ENCODE measurements around the gene GTF2I. TPM values are rescaled to one million over a fixed set of nuclear protein-coding genes. Genes with fewer than 3 reads are reported as not detected.
A peak's percentile ranks its signal among the peaks of the same experiment; 100 is the strongest.
"Not testable (repeated sequence)": the region's sequence is repeated elsewhere in the genome, so short reads cannot be mapped to it uniquely, and the experiment has no call there.

GTF2I gene
- total RNA-seq, 1 donor from 2014 or later: 310 TPM

DNA sequence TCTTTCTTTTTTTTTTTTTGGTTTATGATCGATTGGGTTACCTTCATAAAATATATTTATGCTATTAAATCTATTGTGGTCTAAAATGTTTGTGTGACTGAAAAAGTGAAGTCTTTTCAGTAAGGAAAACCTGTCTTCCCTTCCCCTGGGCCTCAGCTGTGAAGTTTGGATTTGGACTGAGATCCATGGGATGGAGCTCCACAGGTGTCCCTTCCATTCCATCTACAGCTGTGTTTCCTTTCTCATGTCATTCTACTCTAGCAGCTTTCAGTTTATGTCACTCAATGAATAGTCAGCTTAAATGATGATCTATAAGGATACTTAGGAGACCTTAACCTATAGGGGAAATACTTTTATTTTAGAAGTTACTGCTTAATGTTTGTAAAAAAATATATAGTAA is 68.3 kb downstream of the GTF2I start:
- H3K9me3 Mint-ChIP-seq: no peaks in the 10 kb centered on the region
- no peak overlapping the region for H3K9ac ChIP-seq
- peak overlapping the region; percentile 13 for H3K27ac ChIP-seq
- TF ChIP-seq, protein P1, sequence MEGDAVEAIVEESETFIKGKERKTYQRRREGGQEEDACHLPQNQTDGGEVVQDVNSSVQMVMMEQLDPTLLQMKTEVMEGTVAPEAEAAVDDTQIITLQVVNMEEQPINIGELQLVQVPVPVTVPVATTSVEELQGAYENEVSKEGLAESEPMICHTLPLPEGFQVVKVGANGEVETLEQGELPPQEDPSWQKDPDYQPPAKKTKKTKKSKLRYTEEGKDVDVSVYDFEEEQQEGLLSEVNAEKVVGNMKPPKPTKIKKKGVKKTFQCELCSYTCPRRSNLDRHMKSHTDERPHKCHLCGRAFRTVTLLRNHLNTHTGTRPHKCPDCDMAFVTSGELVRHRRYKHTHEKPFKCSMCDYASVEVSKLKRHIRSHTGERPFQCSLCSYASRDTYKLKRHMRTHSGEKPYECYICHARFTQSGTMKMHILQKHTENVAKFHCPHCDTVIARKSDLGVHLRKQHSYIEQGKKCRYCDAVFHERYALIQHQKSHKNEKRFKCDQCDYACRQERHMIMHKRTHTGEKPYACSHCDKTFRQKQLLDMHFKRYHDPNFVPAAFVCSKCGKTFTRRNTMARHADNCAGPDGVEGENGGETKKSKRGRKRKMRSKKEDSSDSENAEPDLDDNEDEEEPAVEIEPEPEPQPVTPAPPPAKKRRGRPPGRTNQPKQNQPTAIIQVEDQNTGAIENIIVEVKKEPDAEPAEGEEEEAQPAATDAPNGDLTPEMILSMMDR (IDR thresholded peaks at IDR 0.05): no peak
- no peak for TF ChIP-seq EZH2phosphoT487 (IDR thresholded peaks at IDR 0.05)
- TF ChIP-seq EZH2 (IDR thresholded peaks at IDR 0.05): no peak
- no peaks in the 10 kb centered on the region for H3K9me3 ChIP-seq (ENCODE audit: low read depth)
- H3K4me1 Mint-ChIP-seq: no peaks in the 10 kb centered on the region
- no peak overlapping the region for H3K27ac Mint-ChIP-seq
- no peaks in the 10 kb centered on the region for H3K4me1 ChIP-seq
- H3K79me2 ChIP-seq (ENCODE audit: low read depth): peaks cover 17% of the 10 kb centered on the region
- no peak overlapping the region for H3K4me3 Mint-ChIP-seq
- no peak for DNase-seq (ENCODE audit: low spot score)
- H3K4me3 ChIP-seq: no peak overlapping the region
- H3F3A ChIP-seq (ENCODE audit: low read depth): peaks cover 15% of the 10 kb centered on the region
- no peaks in the 10 kb centered on the region for H3K27me3 Mint-ChIP-seq (ENCODE audit: insufficient read depth, low read depth)
- no peaks in the 10 kb centered on the region for H3K27me3 ChIP-seq
- peaks cover 7% of the 10 kb centered on the region for H3K36me3 ChIP-seq
- H3K36me3 Mint-ChIP-seq: peaks cover 16% of the 10 kb centered on the region
- peaks cover 7% of the 10 kb centered on the region for H4K20me1 ChIP-seq (ENCODE audit: low read depth)
- H3K4me2 ChIP-seq: no peak overlapping the region
- no peak overlapping the region for H2AFZ ChIP-seq (replicated peaks)

DNA sequence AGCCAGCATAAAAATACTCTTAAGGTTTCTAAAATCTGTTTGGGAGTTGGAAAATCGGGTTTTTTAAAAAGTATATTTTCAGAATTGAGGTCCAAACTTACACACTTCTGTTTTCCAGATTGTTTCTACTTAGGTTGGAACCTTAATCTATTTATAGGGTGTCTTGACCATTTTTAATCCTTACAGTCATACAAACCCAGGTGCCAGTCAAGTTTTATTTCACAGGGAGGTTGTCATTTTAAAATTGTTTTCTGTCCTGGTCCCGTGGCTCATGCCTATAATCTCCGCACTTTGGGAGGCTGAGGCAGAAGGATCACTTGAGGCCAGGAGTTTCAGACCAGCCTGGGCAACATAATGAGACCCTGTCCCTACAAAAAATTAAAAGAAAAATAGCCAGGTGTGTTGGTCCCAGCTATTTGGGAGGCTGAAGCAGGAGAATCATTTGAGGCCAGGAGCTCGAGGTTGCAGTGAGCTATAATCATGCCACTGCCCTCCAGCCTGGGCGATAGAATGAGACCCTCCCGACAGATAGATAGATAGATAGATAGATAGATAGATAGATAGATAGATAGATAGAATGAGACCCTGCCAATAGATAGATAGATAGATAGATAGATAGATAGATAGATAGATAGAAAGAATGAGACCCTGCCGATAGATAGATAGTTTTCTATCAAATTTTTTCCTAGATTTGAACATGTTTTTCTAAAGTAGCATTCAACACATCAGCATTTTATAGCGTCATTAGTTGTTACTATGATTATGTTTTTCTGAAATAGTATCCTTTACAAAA is 69.0 kb downstream of the GTF2I start:
- Mint-ChIP-seq H3K9me3 (no peaks in the 10 kb centered on the region), H3K27me3 (ENCODE audit: insufficient read depth, low read depth) (no peaks in the 10 kb centered on the region), H3K36me3 (peaks cover 16% of the 10 kb centered on the region), H3K4me1 (no peaks in the 10 kb centered on the region), H3K4me3 (no peak overlapping the region), H3K27ac (no peak overlapping the region)
- Histone ChIP-seq H3K79me2 (ENCODE audit: low read depth) (peaks cover 14% of the 10 kb centered on the region), H3K4me2 (no peak overlapping the region), H3K4me1 (no peaks in the 10 kb centered on the region), H3K27me3 (no peaks in the 10 kb centered on the region), H3K4me3 (no peak overlapping the region), H3F3A (ENCODE audit: low read depth) (peaks cover 13% of the 10 kb centered on the region), H3K27ac (peak overlapping the region; percentile 13), H3K9me3 (ENCODE audit: low read depth) (no peaks in the 10 kb centered on the region), H3K36me3 (peaks cover 6% of the 10 kb centered on the region), H2AFZ (replicated peaks) (no peak overlapping the region), H4K20me1 (ENCODE audit: low read depth) (peaks cover 7% of the 10 kb centered on the region), H3K9ac (no peak overlapping the region)
- no peak for DNase-seq (ENCODE audit: low spot score)
- TF ChIP-seq EZH2phosphoT487 (IDR thresholded peaks at IDR 0.05): no peak

DNA sequence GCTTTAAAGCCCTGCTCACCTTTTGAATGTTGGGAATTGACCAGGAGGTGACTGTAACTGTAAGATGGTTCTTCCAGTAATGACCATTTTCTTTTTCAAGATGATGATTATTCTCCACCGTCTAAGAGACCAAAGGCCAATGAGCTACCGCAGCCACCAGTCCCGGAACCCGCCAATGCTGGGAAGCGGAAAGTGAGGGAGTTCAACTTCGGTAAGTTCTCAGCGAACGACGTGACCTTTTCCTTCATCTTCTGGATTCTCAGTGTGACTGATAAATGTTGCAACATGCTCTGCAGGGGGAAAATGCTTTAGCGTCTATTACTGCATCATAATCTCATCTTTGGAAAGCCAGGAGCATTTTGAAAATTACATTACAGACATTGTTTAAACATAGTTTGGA is 71.2 kb downstream of the GTF2I start:
- not testable (repeated sequence) for H3K4me1 Mint-ChIP-seq; H3K4me1 ChIP-seq; H3K27me3 ChIP-seq; H3K9me3 ChIP-seq (ENCODE audit: low read depth); H3K27ac ChIP-seq; H3K36me3 ChIP-seq; DNase-seq (ENCODE audit: low spot score); H3K27ac Mint-ChIP-seq; H3K9me3 Mint-ChIP-seq; H2AFZ ChIP-seq (replicated peaks); H4K20me1 ChIP-seq (ENCODE audit: low read depth); H3K79me2 ChIP-seq (ENCODE audit: low read depth); H3K36me3 Mint-ChIP-seq; H3K4me3 ChIP-seq; H3K4me3 Mint-ChIP-seq; H3K4me2 ChIP-seq; H3K9ac ChIP-seq; H3K27me3 Mint-ChIP-seq (ENCODE audit: insufficient read depth, low read depth); H3F3A ChIP-seq (ENCODE audit: low read depth)

DNA sequence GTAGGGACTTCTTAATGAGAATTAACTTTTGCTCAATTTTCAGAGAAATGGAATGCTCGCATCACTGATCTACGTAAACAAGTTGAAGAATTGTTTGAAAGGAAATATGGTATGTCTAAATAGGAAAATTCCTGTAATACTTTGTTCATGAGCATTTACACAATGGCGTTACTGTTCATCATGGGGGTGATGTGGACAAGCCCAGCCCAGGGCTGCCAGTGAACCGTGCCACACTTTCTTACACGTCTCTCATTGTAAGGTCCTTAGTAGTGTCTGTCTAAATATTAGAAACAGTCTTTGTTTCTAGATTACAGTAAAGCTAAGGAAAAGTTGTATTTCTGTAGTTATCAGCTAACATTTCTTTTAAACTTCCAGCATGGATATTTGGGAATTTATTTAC is 72.7 kb downstream of the GTF2I start:
- not testable (repeated sequence) for H3K27ac Mint-ChIP-seq; H3K9me3 Mint-ChIP-seq; H3K4me1 ChIP-seq; H3K9ac ChIP-seq; H3K27me3 ChIP-seq; H3K36me3 ChIP-seq; H3K4me3 Mint-ChIP-seq; H3K27ac ChIP-seq; H4K20me1 ChIP-seq (ENCODE audit: low read depth); H3K27me3 Mint-ChIP-seq (ENCODE audit: insufficient read depth, low read depth); H3K4me3 ChIP-seq; H3F3A ChIP-seq (ENCODE audit: low read depth); H2AFZ ChIP-seq (replicated peaks); H3K79me2 ChIP-seq (ENCODE audit: low read depth); H3K4me2 ChIP-seq; H3K9me3 ChIP-seq (ENCODE audit: low read depth); H3K36me3 Mint-ChIP-seq; DNase-seq (ENCODE audit: low spot score); H3K4me1 Mint-ChIP-seq

DNA sequence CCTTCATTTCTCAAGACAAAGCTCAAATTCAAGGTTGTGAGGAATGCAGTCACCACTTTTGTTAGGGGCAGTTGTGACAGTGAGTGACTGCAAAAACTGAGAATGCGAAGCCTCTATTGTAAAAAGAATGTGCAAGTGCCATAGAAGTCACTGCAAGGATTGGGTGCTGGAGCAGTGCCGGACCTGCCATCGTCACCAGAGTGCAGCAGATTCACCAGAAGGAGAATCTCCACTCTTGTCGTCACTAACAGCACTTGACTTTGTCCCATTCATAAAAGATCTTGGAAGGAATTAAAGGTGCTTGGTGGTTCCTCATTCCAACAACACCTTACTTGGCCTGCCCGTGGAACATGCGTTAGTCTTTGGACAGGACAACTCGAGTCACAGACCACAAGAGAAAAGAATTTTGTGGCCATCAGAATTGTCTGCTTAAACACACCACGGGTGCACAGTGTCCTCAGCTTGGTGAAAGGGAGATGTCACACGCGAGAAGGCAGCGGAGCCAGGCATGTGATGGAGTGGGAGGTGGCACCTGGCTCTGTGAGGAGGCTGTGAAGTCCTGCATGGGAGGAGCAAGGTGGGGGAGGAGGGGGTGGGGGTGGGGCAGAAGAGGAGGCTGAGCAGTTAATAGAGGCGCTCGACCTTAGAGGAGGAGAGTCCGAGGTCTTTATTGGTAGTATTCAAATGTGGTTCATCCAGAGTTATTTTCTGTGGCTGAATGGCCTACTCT is 82.6 kb downstream of the GTF2I start:
- H3K27ac ChIP-seq; H3K36me3 Mint-ChIP-seq; H3K4me3 Mint-ChIP-seq; H3K4me1 ChIP-seq; H3K4me3 ChIP-seq; H3K9me3 ChIP-seq (ENCODE audit: low read depth); H3F3A ChIP-seq (ENCODE audit: low read depth); H3K27ac Mint-ChIP-seq; H3K27me3 Mint-ChIP-seq (ENCODE audit: insufficient read depth, low read depth); H3K4me2 ChIP-seq; H3K9me3 Mint-ChIP-seq; H3K27me3 ChIP-seq; H3K79me2 ChIP-seq (ENCODE audit: low read depth); H4K20me1 ChIP-seq (ENCODE audit: low read depth); DNase-seq (ENCODE audit: low spot score); H3K36me3 ChIP-seq; H3K9ac ChIP-seq; H3K4me1 Mint-ChIP-seq; H2AFZ ChIP-seq (replicated peaks): not testable (repeated sequence)

DNA sequence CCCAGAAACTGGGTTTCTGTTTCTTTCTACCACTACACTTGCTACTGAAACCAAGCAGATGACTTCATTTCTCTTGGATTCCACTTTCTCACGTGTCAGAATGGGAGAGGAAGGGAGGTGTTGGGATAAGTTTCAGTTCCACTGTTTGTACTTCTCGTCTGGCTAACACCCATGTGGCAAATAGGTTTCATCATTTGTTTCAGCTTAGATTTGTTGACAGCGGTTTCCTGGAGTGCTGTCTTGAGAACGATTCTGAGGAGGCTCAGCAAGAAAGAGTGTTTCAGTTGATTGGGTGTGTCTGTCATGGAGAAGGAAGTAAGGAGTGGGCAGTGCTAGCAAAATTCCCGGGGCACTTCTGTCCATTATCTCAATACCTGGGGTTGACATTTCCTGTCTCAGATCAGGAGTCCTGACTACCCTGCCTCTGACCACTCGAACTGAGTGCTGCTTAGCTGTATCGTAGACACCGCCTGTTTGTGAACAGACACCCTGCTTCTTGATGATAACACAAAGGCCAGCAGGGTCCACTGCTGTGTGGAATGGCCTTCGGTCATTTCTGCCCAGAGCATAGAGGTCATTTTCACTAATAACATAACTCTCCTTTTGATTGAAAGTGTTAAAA is 86.5 kb downstream of the GTF2I start:
- H3F3A ChIP-seq (ENCODE audit: low read depth); H3K4me2 ChIP-seq; H3K27ac ChIP-seq; H3K36me3 ChIP-seq; H3K27me3 Mint-ChIP-seq (ENCODE audit: insufficient read depth, low read depth); H3K9me3 ChIP-seq (ENCODE audit: low read depth); H4K20me1 ChIP-seq (ENCODE audit: low read depth); H3K4me1 Mint-ChIP-seq; H3K9me3 Mint-ChIP-seq; H3K79me2 ChIP-seq (ENCODE audit: low read depth); H3K4me3 ChIP-seq; H3K4me1 ChIP-seq; H2AFZ ChIP-seq (replicated peaks); H3K27me3 ChIP-seq; H3K36me3 Mint-ChIP-seq; H3K9ac ChIP-seq; H3K4me3 Mint-ChIP-seq; DNase-seq (ENCODE audit: low spot score); H3K27ac Mint-ChIP-seq: not testable (repeated sequence)
